Mucosa of rectum (tissue), 2 donors: ENCODE measurements around the gene NPAT.
A peak's percentile ranks its signal among the peaks of the same experiment; 100 is the strongest.

Experiments
- H3K27ac ChIP-seq, 2 donors: one replicate each; pipeline ENCODE4 v1.7.0; 2013; ENCODE audit warnings: inconsistent platforms in 2 of 2, low read depth in 2 of 2, low read length in 2 of 2
- H3K27me3 ChIP-seq, 2 donors: one replicate each; pipeline ENCODE4 v1.7.0; 2013; ENCODE audit warnings: low read length in 2 of 2; ENCODE audit not compliant: control insufficient read depth in 2 of 2, insufficient read depth in 2 of 2
- H3K36me3 ChIP-seq, 2 donors: one replicate each; pipeline ENCODE4 v1.7.0; 2013; ENCODE audit warnings: low read length in 2 of 2; ENCODE audit not compliant: control insufficient read depth in 2 of 2, insufficient read depth in 2 of 2
- H3K4me1 ChIP-seq, 2 donors: one replicate each; pipeline ENCODE4 v1.7.0; 2013; ENCODE audit warnings: low read length in 2 of 2, mild to moderate bottlenecking in 1 of 2; ENCODE audit not compliant: control insufficient read depth in 2 of 2, insufficient read depth in 2 of 2
- H3K4me3 ChIP-seq, 2 donors: one replicate each; pipeline ENCODE4 v1.7.0; 2013; ENCODE audit warnings: low read length in 2 of 2
- H3K9ac ChIP-seq, 2 donors: one replicate each; pipeline ENCODE4 v1.7.0; 2013; ENCODE audit warnings: low read length in 2 of 2, low read depth in 1 of 2, mild to moderate bottlenecking in 1 of 2
- H3K9me3 ChIP-seq, 2 donors: one replicate each; pipeline ENCODE4 v1.7.0; 2013; ENCODE audit warnings: low read length in 2 of 2; ENCODE audit not compliant: control insufficient read depth in 2 of 2
- donor health status: healthy.
- donor health status: Normal muscosa, but diverticular disease.

The NPAT gene

DNA sequence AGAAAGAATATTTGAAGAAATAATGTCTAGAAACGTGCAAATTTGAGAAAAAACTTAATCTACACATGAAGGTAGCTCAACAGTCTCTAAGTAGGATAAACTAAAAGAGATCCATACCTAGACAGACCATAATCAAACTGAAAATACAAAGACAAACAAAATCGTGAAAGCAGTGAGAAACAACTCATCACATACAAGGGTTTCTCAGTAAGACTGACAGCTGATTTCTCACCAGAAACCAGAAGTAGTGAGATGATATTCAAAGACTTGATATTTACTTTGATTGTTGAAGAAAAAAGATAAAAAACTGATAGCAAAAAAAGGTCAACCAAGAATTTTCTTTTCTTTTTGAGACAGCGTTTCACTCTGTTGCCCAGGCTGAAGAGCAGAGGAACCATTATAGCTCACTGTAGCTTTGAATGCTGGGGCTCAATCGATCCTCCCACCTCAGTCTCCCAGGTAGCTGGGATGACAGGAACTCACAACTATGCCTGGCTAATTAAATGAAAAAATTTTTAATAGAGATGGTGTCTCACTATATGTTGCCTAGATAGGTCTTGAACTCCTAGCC, 17.4 kb downstream of the NPAT start:
- H3K9ac ChIP-seq = no peak overlapping the region
- no peaks in the 10 kb centered on the region for H3K27me3 ChIP-seq
- H3K9me3 ChIP-seq = peaks cover 0 to 11% of the 10 kb centered on the region in 2 donors
- H3K27ac ChIP-seq = no peak overlapping the region
- H3K4me1 ChIP-seq = no peaks in the 10 kb centered on the region
- no peak overlapping the region for H3K4me3 ChIP-seq
- peaks cover 19 to 40% of the 10 kb centered on the region in 2 donors for H3K36me3 ChIP-seq

GRCh38 chr11:108204376-108204775, 18.1 kb downstream of the NPAT start:
- Histone ChIP-seq H3K4me1 (no peaks in the 10 kb centered on the region), H3K36me3 (peaks cover 19 to 38% of the 10 kb centered on the region in 2 donors), H3K27ac (no peak overlapping the region), H3K9ac (no peak overlapping the region), H3K27me3 (no peaks in the 10 kb centered on the region), H3K4me3 (no peak overlapping the region), H3K9me3 (peaks cover 0 to 11% of the 10 kb centered on the region in 2 donors)

DNA sequence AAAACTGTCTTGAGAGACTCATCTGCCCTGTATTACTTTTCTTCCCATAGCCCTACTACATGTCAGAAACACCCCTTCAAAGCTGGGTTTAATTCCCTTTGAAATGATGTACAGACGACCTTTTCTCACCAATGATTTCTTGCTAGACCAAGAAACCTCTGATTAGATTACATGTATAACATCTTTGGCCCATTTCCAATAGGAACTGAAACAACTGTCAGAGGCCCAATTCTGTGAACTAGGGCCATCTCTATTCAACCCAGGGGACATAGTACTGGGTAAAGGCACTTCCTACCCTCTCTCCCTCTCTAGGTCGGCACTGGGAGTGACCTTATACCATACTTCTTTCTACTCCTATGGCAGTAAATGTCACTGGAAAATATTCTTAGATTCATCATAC, 19.4 kb downstream of the NPAT start:
- no peaks in the 10 kb centered on the region for H3K27me3 ChIP-seq
- H3K9me3 ChIP-seq = peaks cover 0 to 11% of the 10 kb centered on the region in 2 donors
- no peak overlapping the region for H3K4me3 ChIP-seq
- no peaks in the 10 kb centered on the region for H3K4me1 ChIP-seq
- peaks cover 19 to 34% of the 10 kb centered on the region in 2 donors for H3K36me3 ChIP-seq
- no peak overlapping the region for H3K27ac ChIP-seq
- H3K9ac ChIP-seq = no peak overlapping the region

DNA sequence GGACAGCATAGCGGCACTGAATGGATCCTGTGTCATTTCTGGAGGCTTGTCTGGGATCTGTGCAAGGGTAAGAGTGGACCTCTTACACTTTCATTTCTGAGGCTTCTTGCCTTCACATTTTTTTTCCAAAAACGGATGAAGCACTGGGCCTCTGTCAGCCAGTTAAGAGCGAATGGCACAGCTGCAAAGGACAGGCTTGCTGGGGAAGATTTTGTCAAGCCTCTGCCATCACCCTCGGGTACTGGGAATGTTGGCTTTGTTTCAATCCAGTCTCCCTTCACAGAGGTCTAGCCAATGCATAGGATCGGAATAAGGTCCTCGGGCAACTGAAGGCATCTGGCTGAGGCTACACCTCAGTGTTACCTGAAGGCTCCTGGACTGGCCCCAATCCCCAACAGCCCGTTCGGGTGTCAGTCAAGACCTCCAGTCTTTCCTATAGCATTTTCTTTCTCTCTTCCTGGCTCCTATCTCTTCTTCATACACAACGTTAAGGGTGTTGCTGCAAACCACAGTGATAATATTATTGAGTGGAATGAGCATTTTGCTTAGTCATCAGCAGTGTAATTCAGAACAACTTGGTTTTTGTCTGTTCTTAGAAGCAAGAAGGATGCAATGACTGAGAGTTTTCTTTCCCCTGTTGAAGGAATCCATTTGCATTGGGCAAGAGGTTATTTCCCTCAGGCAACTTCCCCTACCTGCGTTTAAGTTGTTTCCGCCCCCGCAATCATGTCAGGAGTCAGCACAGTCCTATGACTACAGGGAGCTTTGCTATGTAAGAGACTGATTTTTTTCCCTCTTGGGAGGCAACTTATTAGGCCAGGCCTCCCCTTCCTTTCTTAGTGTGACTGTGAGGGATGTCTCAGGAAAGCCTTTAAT, 22.8 kb downstream of the NPAT start:
- Histone ChIP-seq H3K36me3 (peaks cover 7 to 18% of the 10 kb centered on the region in 2 donors), H3K9me3 (no peaks in the 10 kb centered on the region)

DNA sequence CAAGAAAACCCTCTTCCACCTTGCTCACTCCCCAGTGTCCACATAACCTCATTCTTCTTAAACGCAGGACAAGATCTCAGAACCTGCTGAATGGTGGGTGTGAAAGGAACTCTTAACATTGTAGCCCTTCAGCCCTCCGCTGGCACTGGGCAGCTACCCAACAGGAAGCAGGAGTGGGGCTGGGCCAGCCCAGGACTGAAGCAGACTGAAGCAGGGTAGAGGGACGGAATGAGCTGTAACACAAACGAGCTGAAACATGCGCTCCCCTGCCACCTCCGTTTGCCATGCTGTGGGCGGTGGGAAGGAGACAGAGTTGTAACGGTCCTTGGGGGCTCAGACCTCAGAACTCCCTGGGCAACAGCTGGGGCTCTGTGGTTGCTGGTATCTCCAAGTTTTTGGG, 23.6 kb downstream of the NPAT start:
- Histone ChIP-seq H3K9me3 (no peaks in the 10 kb centered on the region), H3K36me3 (peaks cover 7 to 15% of the 10 kb centered on the region in 2 donors), H3K4me3 (no peak overlapping the region), H3K9ac (no peak overlapping the region), H3K4me1 (no peaks in the 10 kb centered on the region), H3K27ac (no peak overlapping the region), H3K27me3 (no peaks in the 10 kb centered on the region)

More for the DNA sequence above, 22.8 kb downstream of the NPAT start:
- Histone ChIP-seq H3K4me3 (no peak overlapping the region), H3K27ac (no peak overlapping the region), H3K9ac (peak overlapping the region in 1 of 2 donors; percentile 42), H3K4me1 (no peaks in the 10 kb centered on the region), H3K27me3 (no peaks in the 10 kb centered on the region)

GRCh38 chr11:108197351-108197750, 25.1 kb downstream of the NPAT start:
- H3K4me1 ChIP-seq = no peaks in the 10 kb centered on the region
- peaks cover 7 to 17% of the 10 kb centered on the region in 2 donors for H3K36me3 ChIP-seq
- no peak overlapping the region for H3K27ac ChIP-seq
- H3K4me3 ChIP-seq = no peak overlapping the region
- no peak overlapping the region for H3K9ac ChIP-seq
- H3K9me3 ChIP-seq = no peaks in the 10 kb centered on the region
- H3K27me3 ChIP-seq = no peaks in the 10 kb centered on the region

- no peaks in the 10 kb centered on the region for H3K27me3 ChIP-seq
- no peak overlapping the region for H3K27ac ChIP-seq
- no peaks in the 10 kb centered on the region for H3K4me1 ChIP-seq
- H3K9ac ChIP-seq = no peak overlapping the region
- H3K9me3 ChIP-seq = no peaks in the 10 kb centered on the region
- H3K4me3 ChIP-seq = no peak overlapping the region
- peaks cover 10 to 18% of the 10 kb centered on the region in 2 donors for H3K36me3 ChIP-seq
Observed at GRCh38 chr11:108196901-108197300, 25.5 kb downstream of the NPAT start.

DNA sequence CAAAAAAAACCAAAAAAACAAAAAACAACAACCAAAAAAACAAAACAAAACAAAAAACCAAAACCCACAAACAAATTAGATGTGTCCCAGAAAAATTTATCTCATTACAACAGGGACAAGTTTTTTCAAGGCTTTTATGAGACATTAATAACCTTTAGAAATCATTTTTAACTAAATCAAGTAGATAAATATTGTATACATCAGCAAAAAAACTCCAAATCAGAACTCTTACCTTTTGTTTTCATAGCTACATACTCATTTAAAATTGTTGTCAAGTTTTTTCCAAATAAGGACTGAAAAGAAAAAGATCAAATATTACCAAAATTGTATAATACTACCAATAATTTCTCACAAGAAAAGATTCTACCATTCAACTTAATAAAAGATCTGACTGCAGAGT, 28.7 kb downstream of the NPAT start:
- no peaks in the 10 kb centered on the region for H3K9me3 ChIP-seq
- H3K27ac ChIP-seq = no peak overlapping the region
- H3K4me1 ChIP-seq = no peaks in the 10 kb centered on the region
- no peaks in the 10 kb centered on the region for H3K27me3 ChIP-seq
- H3K36me3 ChIP-seq = peaks cover 27 to 32% of the 10 kb centered on the region in 2 donors
- no peak overlapping the region for H3K9ac ChIP-seq
- no peak overlapping the region for H3K4me3 ChIP-seq

DNA sequence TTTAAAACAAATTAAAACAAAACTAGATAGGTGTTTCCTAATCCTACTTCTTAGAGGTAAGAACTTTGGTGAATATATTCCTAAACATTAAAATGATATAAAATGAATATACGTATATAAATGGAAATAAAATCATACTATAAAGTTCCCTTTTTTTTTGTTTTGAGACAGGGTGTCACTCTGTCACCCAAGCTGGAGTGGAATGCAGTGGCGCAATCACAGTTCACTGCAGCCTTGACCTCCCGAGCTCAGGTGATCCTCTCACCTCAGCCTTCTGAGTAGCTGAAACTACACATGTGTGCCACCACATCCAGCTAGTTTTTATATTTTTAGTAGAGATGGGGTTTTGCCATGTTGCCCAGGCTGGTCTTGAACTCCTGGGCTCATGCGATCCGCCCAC, 44.9 kb downstream of the NPAT start:
- H3K9ac ChIP-seq = no peak overlapping the region
- no peak overlapping the region for H3K4me3 ChIP-seq
- H3K27ac ChIP-seq = no peak overlapping the region
- no peaks in the 10 kb centered on the region for H3K9me3 ChIP-seq
- peaks cover 19 to 35% of the 10 kb centered on the region in 2 donors for H3K36me3 ChIP-seq
- H3K4me1 ChIP-seq = no peaks in the 10 kb centered on the region
- no peaks in the 10 kb centered on the region for H3K27me3 ChIP-seq

DNA sequence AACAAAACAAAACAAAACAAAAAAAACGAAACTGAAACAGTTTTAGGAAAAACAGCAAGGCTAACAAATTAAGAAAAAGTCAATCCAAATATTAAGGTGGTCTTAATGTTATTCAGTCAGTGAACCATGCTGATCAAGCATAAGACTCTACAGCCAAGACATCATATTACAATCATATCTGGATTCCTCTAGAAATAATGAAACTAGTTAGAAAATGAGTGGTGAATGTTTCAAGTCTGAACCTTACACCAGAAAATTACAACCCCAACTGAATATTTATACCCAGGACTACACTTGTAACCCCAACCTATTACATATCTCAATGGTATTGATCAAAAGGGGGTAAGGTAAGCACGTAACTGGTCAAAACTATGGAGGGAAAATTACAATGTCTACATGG, 52.3 kb downstream of the NPAT start:
- Histone ChIP-seq H3K36me3 (peaks cover 51 to 53% of the 10 kb centered on the region in 2 donors), H3K9ac (no peak overlapping the region), H3K4me3 (no peak overlapping the region), H3K27ac (no peak overlapping the region), H3K9me3 (no peaks in the 10 kb centered on the region), H3K27me3 (no peaks in the 10 kb centered on the region), H3K4me1 (no peaks in the 10 kb centered on the region)
